NT2/D1 (cell line): ENCODE data around the gene LPP.

ENCODE experiments used
- DNase-seq: peaks from one replicate; pipeline ENCODE4 v3.0.0-alpha.2; 2011; ENCODE audit warnings: low read depth, low spot score
- H3K27me3 ChIP-seq: 2 replicates; pipeline ENCODE4 v1.6.0; 2011; ENCODE audit warnings: mild to moderate bottlenecking; ENCODE audit not compliant: insufficient read length, insufficient read depth
- H3K36me3 ChIP-seq: 2 replicates; pipeline ENCODE4 v1.6.1; 2011; ENCODE audit warnings: mild to moderate bottlenecking, low read length, mixed read lengths; ENCODE audit not compliant: insufficient read depth, insufficient read length
- H3K4me1 ChIP-seq: 2 replicates; pipeline ENCODE4 v1.5.1; 2011; ENCODE audit not compliant: insufficient read depth, insufficient read length
- H3K4me3 ChIP-seq: 2 replicates; pipeline ENCODE4 v1.5.1; 2011; ENCODE audit warnings: low read depth; ENCODE audit not compliant: insufficient read length
- H3K9ac ChIP-seq: 2 replicates; pipeline ENCODE4 v1.6.0; 2011; ENCODE audit warnings: low read depth; ENCODE audit not compliant: insufficient read length
- H3K9me3 ChIP-seq: 2 replicates; pipeline ENCODE4 v1.5.1; 2011; ENCODE audit warnings: mild to moderate bottlenecking, low read length; ENCODE audit not compliant: insufficient read depth
- SUZ12 ChIP-seq: IDR thresholded peaks from 2 replicates; pipeline ENCODE4 v1.6.1; 2011; ENCODE audit not compliant: insufficient read length, insufficient read depth; ENCODE audit errors: extremely low read depth
- YY1 ChIP-seq: IDR thresholded peaks from 2 replicates; pipeline ENCODE4 v1.6.1; 2011; ENCODE audit not compliant: insufficient read length, insufficient read depth
- ZNF274 ChIP-seq: IDR thresholded peaks from 2 replicates; pipeline ENCODE4 v1.6.1; 2011; ENCODE audit warnings: mild to moderate bottlenecking, low read depth, low read length

Gene LPP

GRCh38 chr3:188473045-188473444, 319.1 kb downstream of the LPP start:
- Histone ChIP-seq H3K4me3 (no peak overlapping the region), H3K9ac (no peak overlapping the region), H3K4me1 (no peaks in the 10 kb centered on the region)

GRCh38 chr3:188473591-188474288, 319.8 kb downstream of the LPP start:
- Histone ChIP-seq H3K9ac (no peak overlapping the region), H3K4me3 (no peak overlapping the region), H3K36me3 (no peaks in the 10 kb centered on the region), H3K27me3 (no peaks in the 10 kb centered on the region), H3K4me1 (no peaks in the 10 kb centered on the region), H3K9me3 (no peaks in the 10 kb centered on the region)
- TF ChIP-seq YY1 (no peak), ZNF274 (no peak)
- no peak for DNase-seq

More at GRCh38 chr3:188473045-188473444, 319.1 kb downstream of the LPP start:
- Histone ChIP-seq H3K36me3 (no peaks in the 10 kb centered on the region), H3K27me3 (no peaks in the 10 kb centered on the region), H3K9me3 (no peaks in the 10 kb centered on the region)
- no peak for DNase-seq
- no peak for TF ChIP-seq YY1
- TF ChIP-seq SUZ12 = no peak
- no peak for TF ChIP-seq ZNF274

- H3K36me3 ChIP-seq = no peaks in the 10 kb centered on the region
- no peaks in the 10 kb centered on the region for H3K9me3 ChIP-seq
- DNase-seq = no peak
- H3K27me3 ChIP-seq = no peaks in the 10 kb centered on the region
- no peak overlapping the region for H3K4me3 ChIP-seq
- H3K9ac ChIP-seq = no peak overlapping the region
- H3K4me1 ChIP-seq = no peaks in the 10 kb centered on the region
- no peak for TF ChIP-seq ZNF274
Observed at GRCh38 chr3:188476935-188477334, 323.0 kb downstream of the LPP start.

GRCh38 chr3:188480011-188480410, 326.1 kb downstream of the LPP start:
- no peak overlapping the region for H3K9ac ChIP-seq
- no peaks in the 10 kb centered on the region for H3K27me3 ChIP-seq
- peaks cover 7% of the 10 kb centered on the region for H3K36me3 ChIP-seq
- no peak overlapping the region for H3K4me3 ChIP-seq
- no peaks in the 10 kb centered on the region for H3K9me3 ChIP-seq
- TF ChIP-seq YY1 (no peak), ZNF274 (no peak), SUZ12 (no peak)
- no peaks in the 10 kb centered on the region for H3K4me1 ChIP-seq
- no peak for DNase-seq

GRCh38 chr3:188482929-188483328, 329.0 kb downstream of the LPP start:
- no peak for DNase-seq
- Histone ChIP-seq H3K9ac (no peak overlapping the region), H3K9me3 (no peaks in the 10 kb centered on the region), H3K27me3 (no peaks in the 10 kb centered on the region), H3K4me1 (no peaks in the 10 kb centered on the region), H3K4me3 (no peak overlapping the region), H3K36me3 (peaks cover 11% of the 10 kb centered on the region)
- TF ChIP-seq YY1 = no peak

- no peaks in the 10 kb centered on the region for H3K27me3 ChIP-seq
- H3K36me3 ChIP-seq = peaks cover 11% of the 10 kb centered on the region
- DNase-seq = no peak
- no peaks in the 10 kb centered on the region for H3K9me3 ChIP-seq
- no peak overlapping the region for H3K4me3 ChIP-seq
- TF ChIP-seq YY1 = no peak
- H3K4me1 ChIP-seq = no peaks in the 10 kb centered on the region
- no peak overlapping the region for H3K9ac ChIP-seq
Observed at GRCh38 chr3:188486126-188486525, 332.2 kb downstream of the LPP start.

GRCh38 chr3:188486952-188487351, 333.0 kb downstream of the LPP start:
- Histone ChIP-seq H3K27me3 (no peaks in the 10 kb centered on the region), H3K9me3 (no peaks in the 10 kb centered on the region), H3K9ac (no peak overlapping the region), H3K4me3 (no peak overlapping the region), H3K36me3 (peaks cover 11% of the 10 kb centered on the region), H3K4me1 (no peaks in the 10 kb centered on the region)
- DNase-seq = no peak
- TF ChIP-seq YY1 = no peak
- no peak for TF ChIP-seq ZNF274
- no peak for TF ChIP-seq SUZ12

- H3K9me3 ChIP-seq = no peaks in the 10 kb centered on the region
- H3K4me3 ChIP-seq = no peak overlapping the region
- no peak overlapping the region for H3K9ac ChIP-seq
- no peaks in the 10 kb centered on the region for H3K27me3 ChIP-seq
- peaks cover 11% of the 10 kb centered on the region for H3K36me3 ChIP-seq
- no peaks in the 10 kb centered on the region for H3K4me1 ChIP-seq
- no peak for DNase-seq
- no peak for TF ChIP-seq ZNF274
- TF ChIP-seq YY1 = no peak
- no peak for TF ChIP-seq SUZ12
Observed at GRCh38 chr3:188487652-188488051, 333.7 kb downstream of the LPP start.
